ENCODE data around the gene CIB1.
A peak's percentile ranks its signal among the peaks of the same experiment; 100 is the strongest.
"Not testable (repeated sequence)": the region's sequence is repeated elsewhere in the genome, so short reads cannot be mapped to it uniquely, and the experiment has no call there.

Gene CIB1

GRCh38 chr15:90233387-90234095 lies at the start of gene CIB1:
TSS of gene CIB1 (minus strand) at chr15:90233941. CDS start at chr15:90233885, 56 bp downstream.
- H3K4me1 ChIP-seq (ENCODE audit: control insufficient read depth, insufficient read depth, low read length): peaks cover 37% of the 10 kb centered on the region
- peak within 1 kb of the TSS; percentile 89 for H3K9ac ChIP-seq (ENCODE audit: low read length)
- H3K9me3 ChIP-seq (ENCODE audit: control insufficient read depth, low read length): no peaks in the 10 kb centered on the region
- no peaks in the 10 kb centered on the region for H3K27me3 ChIP-seq (replicated peaks; ENCODE audit: control insufficient read depth, insufficient read depth, low read length)
- H3K4me3 ChIP-seq (ENCODE audit: low read length): peak within 1 kb of the TSS; percentile 93
- peaks cover 44% of the 10 kb centered on the region for H3K36me3 ChIP-seq (ENCODE audit: control insufficient read depth, insufficient read depth, low read length, severe bottlenecking)
- DNase-seq (ENCODE audit: low read depth): peak; percentile 99

- H3K36me3 ChIP-seq (ENCODE audit: control insufficient read depth, insufficient read depth, low read length, severe bottlenecking); H3K4me3 ChIP-seq (ENCODE audit: low read length); DNase-seq (ENCODE audit: low read depth); H3K9me3 ChIP-seq (ENCODE audit: control insufficient read depth, low read length); H3K4me1 ChIP-seq (ENCODE audit: control insufficient read depth, insufficient read depth, low read length); H3K27me3 ChIP-seq (replicated peaks; ENCODE audit: control insufficient read depth, insufficient read depth, low read length); H3K9ac ChIP-seq (ENCODE audit: low read length): not testable (repeated sequence)
Observed at GRCh38 chr15:90281637-90282036, 47.9 kb upstream of the CIB1 start.

DNA sequence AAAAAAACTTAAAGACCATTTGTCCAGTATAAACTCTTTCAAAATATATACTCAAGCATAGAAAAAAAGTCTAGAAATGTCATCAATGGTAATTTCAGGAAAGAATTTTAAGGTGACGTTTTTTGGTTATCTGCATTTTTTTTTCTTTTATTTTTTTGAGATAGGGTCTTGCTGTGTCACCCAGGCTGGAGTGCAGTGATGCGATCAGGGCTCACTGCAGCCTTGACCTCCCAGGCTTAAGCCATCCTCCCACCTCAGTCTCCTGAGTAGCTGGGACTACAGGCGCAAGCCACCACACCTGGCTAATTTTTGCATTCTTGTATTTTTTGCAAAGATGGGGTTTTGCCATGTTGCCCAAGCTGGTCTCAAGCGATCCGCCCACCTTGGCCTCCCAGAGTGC lies 47.0 kb upstream of the CIB1 start:
- H3K36me3 ChIP-seq (ENCODE audit: control insufficient read depth, insufficient read depth, low read length, severe bottlenecking); H3K9me3 ChIP-seq (ENCODE audit: control insufficient read depth, low read length); H3K9ac ChIP-seq (ENCODE audit: low read length); DNase-seq (ENCODE audit: low read depth); H3K27me3 ChIP-seq (replicated peaks; ENCODE audit: control insufficient read depth, insufficient read depth, low read length); H3K4me3 ChIP-seq (ENCODE audit: low read length); H3K4me1 ChIP-seq (ENCODE audit: control insufficient read depth, insufficient read depth, low read length): not testable (repeated sequence)

DNA sequence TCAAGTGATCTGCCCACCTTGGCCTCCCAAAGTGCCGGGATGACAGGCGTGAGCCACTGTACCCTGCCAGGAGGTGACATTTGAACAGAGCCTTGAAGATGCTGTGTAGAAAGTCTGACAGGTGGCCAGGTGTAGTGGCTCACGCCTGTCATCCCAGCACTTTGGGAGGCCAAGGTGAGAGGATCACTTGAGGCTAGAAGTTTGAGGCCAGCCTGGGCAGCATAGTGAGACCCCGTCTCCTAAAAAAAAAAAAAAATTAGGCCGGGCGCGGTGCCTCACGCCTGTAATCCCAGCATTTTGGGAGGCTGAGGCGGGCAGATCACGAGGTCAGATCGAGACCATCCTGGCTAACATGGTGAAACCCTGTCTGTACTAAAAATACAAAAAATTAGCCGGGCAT lies 44.7 kb upstream of the CIB1 start:
- H3K9ac ChIP-seq (ENCODE audit: low read length); DNase-seq (ENCODE audit: low read depth); H3K4me1 ChIP-seq (ENCODE audit: control insufficient read depth, insufficient read depth, low read length); H3K36me3 ChIP-seq (ENCODE audit: control insufficient read depth, insufficient read depth, low read length, severe bottlenecking); H3K4me3 ChIP-seq (ENCODE audit: low read length); H3K9me3 ChIP-seq (ENCODE audit: control insufficient read depth, low read length); H3K27me3 ChIP-seq (replicated peaks; ENCODE audit: control insufficient read depth, insufficient read depth, low read length): not testable (repeated sequence)

DNA sequence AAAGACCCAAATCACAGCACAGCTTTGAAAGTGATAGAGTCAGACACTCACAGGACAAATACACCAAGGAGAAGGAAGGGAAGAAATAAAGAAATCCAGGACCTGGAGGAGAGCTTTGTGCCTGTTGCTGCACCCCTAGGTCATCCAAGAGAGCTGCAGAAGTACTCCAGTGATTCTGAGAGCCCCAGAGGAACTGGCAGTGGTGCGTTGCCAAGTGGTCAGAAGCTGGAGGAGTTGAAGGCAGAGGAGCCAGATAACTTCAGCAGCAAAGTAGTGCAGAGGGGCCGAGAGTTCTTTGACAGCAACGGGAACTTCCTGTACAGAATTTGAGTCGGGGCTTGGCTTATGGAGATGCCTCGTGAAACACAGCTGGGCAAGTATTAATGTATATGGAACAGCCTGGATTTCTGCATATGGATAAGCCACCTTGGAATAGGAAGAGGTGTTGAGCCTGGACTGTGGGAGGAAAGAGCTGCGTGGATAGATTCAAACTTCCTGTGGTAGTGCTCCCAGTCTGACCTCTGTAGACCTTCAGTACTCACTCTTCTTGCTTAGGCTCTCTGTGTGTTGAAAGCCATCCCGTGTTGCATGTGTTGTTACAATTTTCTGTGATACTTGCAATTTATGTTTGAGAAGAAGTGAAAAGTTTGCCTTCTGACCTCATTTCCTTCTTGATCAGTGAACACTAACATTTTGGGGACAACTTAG lies 37.9 kb upstream of the CIB1 start:
- DNase-seq (ENCODE audit: low read depth): no peak
- H3K9ac ChIP-seq (ENCODE audit: low read length): no peak overlapping the region
- H3K36me3 ChIP-seq (ENCODE audit: control insufficient read depth, insufficient read depth, low read length, severe bottlenecking): peaks cover 48% of the 10 kb centered on the region

DNA sequence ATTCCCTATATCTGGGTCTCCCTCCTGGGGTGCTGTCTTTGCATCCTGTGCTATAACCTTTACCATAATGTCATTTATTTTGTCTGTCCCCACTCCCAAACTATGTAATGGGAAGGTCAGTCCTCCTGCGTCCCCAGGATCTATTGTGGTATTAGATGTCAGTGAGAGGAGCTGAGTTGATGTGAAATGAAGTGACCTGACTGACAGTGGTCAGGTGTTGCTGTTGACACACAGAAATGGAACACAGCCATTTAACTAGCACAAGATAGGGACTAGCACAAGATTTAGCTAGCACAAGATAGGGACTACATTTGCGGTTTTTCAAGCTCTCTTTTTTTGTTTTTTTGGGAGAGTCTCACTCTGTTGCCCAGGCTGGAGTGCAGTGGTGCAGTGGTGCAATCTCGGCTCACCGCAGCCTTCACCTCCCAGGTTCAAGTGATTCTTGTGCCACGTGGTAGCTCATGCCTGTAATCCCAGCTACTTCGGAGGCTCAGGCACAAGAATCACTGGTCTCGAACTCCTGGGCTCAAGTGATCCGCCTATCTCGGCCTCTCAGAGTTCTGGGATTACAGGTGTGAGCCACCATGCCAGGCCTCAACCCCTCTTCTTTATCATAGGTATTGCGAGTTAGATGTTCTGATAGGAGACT lies 36.9 kb upstream of the CIB1 start:
- Histone ChIP-seq H3K4me1 (ENCODE audit: control insufficient read depth, insufficient read depth, low read length) (peaks cover 38% of the 10 kb centered on the region), H3K4me3 (ENCODE audit: low read length) (no peak overlapping the region), H3K9ac (ENCODE audit: low read length) (no peak overlapping the region), H3K9me3 (ENCODE audit: control insufficient read depth, low read length) (no peaks in the 10 kb centered on the region), H3K36me3 (ENCODE audit: control insufficient read depth, insufficient read depth, low read length, severe bottlenecking) (peaks cover 45% of the 10 kb centered on the region), H3K27me3 (replicated peaks; ENCODE audit: control insufficient read depth, insufficient read depth, low read length) (no peaks in the 10 kb centered on the region)
- DNase-seq (ENCODE audit: low read depth): no peak

More for the DNA sequence above, 37.9 kb upstream of the CIB1 start:
- H3K27me3 ChIP-seq (replicated peaks; ENCODE audit: control insufficient read depth, insufficient read depth, low read length): no peaks in the 10 kb centered on the region
- no peak overlapping the region for H3K4me3 ChIP-seq (ENCODE audit: low read length)
- peaks cover 38% of the 10 kb centered on the region for H3K4me1 ChIP-seq (ENCODE audit: control insufficient read depth, insufficient read depth, low read length)
- H3K9me3 ChIP-seq (ENCODE audit: control insufficient read depth, low read length): no peaks in the 10 kb centered on the region

GRCh38 chr15:90268415-90268814 lies 34.7 kb upstream of the CIB1 start:
- H3K9me3 ChIP-seq (ENCODE audit: control insufficient read depth, low read length): no peaks in the 10 kb centered on the region
- peaks cover 40% of the 10 kb centered on the region for H3K36me3 ChIP-seq (ENCODE audit: control insufficient read depth, insufficient read depth, low read length, severe bottlenecking)
- H3K4me1 ChIP-seq (ENCODE audit: control insufficient read depth, insufficient read depth, low read length): peaks cover 52% of the 10 kb centered on the region
- no peak overlapping the region for H3K9ac ChIP-seq (ENCODE audit: low read length)
- no peaks in the 10 kb centered on the region for H3K27me3 ChIP-seq (replicated peaks; ENCODE audit: control insufficient read depth, insufficient read depth, low read length)
- H3K4me3 ChIP-seq (ENCODE audit: low read length): peak overlapping the region; percentile 24
- DNase-seq (ENCODE audit: low read depth): no peak

GRCh38 chr15:90266485-90266884 lies 32.7 kb upstream of the CIB1 start:
- peak; percentile 79 for DNase-seq (ENCODE audit: low read depth)
- Histone ChIP-seq H3K9me3 (ENCODE audit: control insufficient read depth, low read length) (no peaks in the 10 kb centered on the region), H3K36me3 (ENCODE audit: control insufficient read depth, insufficient read depth, low read length, severe bottlenecking) (peaks cover 25% of the 10 kb centered on the region), H3K4me3 (ENCODE audit: low read length) (peak overlapping the region; percentile 95), H3K4me1 (ENCODE audit: control insufficient read depth, insufficient read depth, low read length) (peaks cover 58% of the 10 kb centered on the region), H3K9ac (ENCODE audit: low read length) (peak overlapping the region; percentile 90), H3K27me3 (replicated peaks; ENCODE audit: control insufficient read depth, insufficient read depth, low read length) (no peaks in the 10 kb centered on the region)

DNA sequence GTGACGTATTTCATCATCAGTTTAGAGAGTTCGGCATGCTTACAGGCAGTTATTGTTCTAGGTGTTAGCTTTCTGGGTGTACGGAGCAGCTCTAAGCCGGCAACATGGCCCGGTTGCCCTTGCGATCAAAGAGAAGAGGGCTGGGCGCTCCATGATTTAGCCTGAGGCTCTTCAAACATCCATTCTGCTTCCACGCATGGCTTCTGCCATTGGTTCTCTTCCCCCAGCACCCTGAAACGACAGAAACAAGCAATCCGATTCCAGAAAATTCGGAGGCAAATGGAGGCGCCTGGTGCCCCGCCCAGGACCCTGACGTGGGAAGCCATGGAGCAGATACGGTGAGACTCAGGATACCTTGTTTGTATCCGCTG lies 32.3 kb upstream of the CIB1 start:
- no peaks in the 10 kb centered on the region for H3K27me3 ChIP-seq (replicated peaks; ENCODE audit: control insufficient read depth, insufficient read depth, low read length)
- H3K4me3 ChIP-seq (ENCODE audit: low read length): peak overlapping the region; percentile 95
- H3K4me1 ChIP-seq (ENCODE audit: control insufficient read depth, insufficient read depth, low read length): peaks cover 54% of the 10 kb centered on the region
- H3K36me3 ChIP-seq (ENCODE audit: control insufficient read depth, insufficient read depth, low read length, severe bottlenecking): peaks cover 20% of the 10 kb centered on the region
- no peaks in the 10 kb centered on the region for H3K9me3 ChIP-seq (ENCODE audit: control insufficient read depth, low read length)
- H3K9ac ChIP-seq (ENCODE audit: low read length): peak overlapping the region; percentile 90
- peak; percentile 65 for DNase-seq (ENCODE audit: low read depth)

GRCh38 chr15:90265271-90266060 lies 31.7 kb upstream of the CIB1 start, which contains the start of gene NGRN:
TSS of gene NGRN (plus strand) at chr15:90265672. CDS start at chr15:90265713, 41 bp downstream.
- no peaks in the 10 kb centered on the region for H3K9me3 ChIP-seq (ENCODE audit: control insufficient read depth, low read length)
- peaks cover 51% of the 10 kb centered on the region for H3K4me1 ChIP-seq (ENCODE audit: control insufficient read depth, insufficient read depth, low read length)
- H3K9ac ChIP-seq (ENCODE audit: low read length): peak within 1 kb of the TSS; percentile 90
- DNase-seq (ENCODE audit: low read depth): peak; percentile 96
- H3K27me3 ChIP-seq (replicated peaks; ENCODE audit: control insufficient read depth, insufficient read depth, low read length): no peaks in the 10 kb centered on the region
- H3K36me3 ChIP-seq (ENCODE audit: control insufficient read depth, insufficient read depth, low read length, severe bottlenecking): peaks cover 15% of the 10 kb centered on the region
- peak within 1 kb of the TSS; percentile 95 for H3K4me3 ChIP-seq (ENCODE audit: low read length)

DNA sequence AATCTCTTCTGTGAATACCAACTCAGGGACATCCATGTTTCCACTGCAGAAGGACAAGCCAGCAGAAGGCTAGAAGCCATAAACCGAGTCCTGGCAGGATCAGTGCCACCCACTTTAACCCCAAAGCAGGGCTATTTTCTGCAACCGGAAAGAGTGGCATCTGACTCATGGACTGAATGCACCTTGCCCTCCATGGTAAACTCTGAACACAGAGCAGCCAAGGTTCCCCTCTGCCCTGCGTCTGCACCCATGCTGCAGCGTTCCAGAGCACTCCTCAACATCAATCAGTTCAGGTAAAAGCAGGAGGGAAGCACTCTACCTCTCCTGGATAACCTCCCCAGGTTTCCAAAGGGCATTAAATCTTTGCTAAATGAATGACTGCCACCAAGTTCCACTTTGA lies 30.9 kb upstream of the CIB1 start:
- Histone ChIP-seq H3K9ac (ENCODE audit: low read length) (peak overlapping the region; percentile 90), H3K27me3 (replicated peaks; ENCODE audit: control insufficient read depth, insufficient read depth, low read length) (no peaks in the 10 kb centered on the region), H3K36me3 (ENCODE audit: control insufficient read depth, insufficient read depth, low read length, severe bottlenecking) (peaks cover 8% of the 10 kb centered on the region), H3K4me3 (ENCODE audit: low read length) (peak overlapping the region; percentile 95), H3K4me1 (ENCODE audit: control insufficient read depth, insufficient read depth, low read length) (peaks cover 51% of the 10 kb centered on the region), H3K9me3 (ENCODE audit: control insufficient read depth, low read length) (no peaks in the 10 kb centered on the region)
- peak; percentile 16 for DNase-seq (ENCODE audit: low read depth)

Data from adipocyte (in vitro differentiated cells).